Epithelial cell of esophagus (primary cell): Measurements from ENCODE around the gene SRPK1.

Source experiments
- DNase-seq: peaks from one replicate; pipeline ENCODE4 v3.0.0; 2010; ENCODE audit warnings: low read depth
- H3K4me3 ChIP-seq: 2 replicates; pipeline ENCODE4 v1.5.1; 2011; ENCODE audit warnings: mild to moderate bottlenecking, low read length, control low read depth
- CTCF ChIP-seq: IDR thresholded peaks from 2 replicates; pipeline ENCODE4 v1.5.1; 2011; ENCODE audit warnings: low read depth, mild to moderate bottlenecking, low read length, control low read depth, inconsistent platforms; ENCODE audit not compliant: insufficient read depth; ENCODE audit errors: missing control alignments

The SRPK1 gene

GRCh38 chr6:35920793-35921732, at the start of gene SRPK1:
TSS of gene SRPK1 (minus strand) at chr6:35921098. CDS start at chr6:35921056, 42 bp downstream.
- TF ChIP-seq CTCF, result no peak
- DNase-seq, result peak; percentile 90
- H3K4me3 ChIP-seq, result peak within 1 kb of the TSS; percentile 89

- peak; percentile 77 for DNase-seq
- TF ChIP-seq CTCF, result no peak
- H3K4me3 ChIP-seq, result no peak overlapping the region
These were observed 49.3 kb upstream of the SRPK1 start for GRCh38 chr6:35970181-35970580.

GRCh38 chr6:35969646-35970045, 48.7 kb upstream of the SRPK1 start:
- H3K4me3 ChIP-seq, result no peak overlapping the region
- no peak for DNase-seq
- no peak for TF ChIP-seq CTCF

- no peak for DNase-seq
- H3K4me3 ChIP-seq, result no peak overlapping the region
- no peak for TF ChIP-seq CTCF
These were observed 47.9 kb upstream of the SRPK1 start for GRCh38 chr6:35968821-35969220.

- TF ChIP-seq CTCF, result no peak
These were observed 46.3 kb upstream of the SRPK1 start for GRCh38 chr6:35967076-35967774.

GRCh38 chr6:35962779-35963560, 42.1 kb upstream of the SRPK1 start:
- H3K4me3 ChIP-seq, result no peak overlapping the region
- DNase-seq, result no peak
- TF ChIP-seq CTCF, result no peak

More at GRCh38 chr6:35967076-35967774, 46.3 kb upstream of the SRPK1 start:
- no peak for DNase-seq
- no peak overlapping the region for H3K4me3 ChIP-seq
